Left lobe of liver (tissue), 2 donors: ENCODE measurements around the gene OSTN. TPM values are rescaled to one million over a fixed set of nuclear protein-coding genes. Genes with fewer than 3 reads are reported as not detected.
"Not testable (repeated sequence)": the region's sequence is repeated elsewhere in the genome, so short reads cannot be mapped to it uniquely, and the experiment has no call there.

Source experiments
- ATAC-seq: fragments of 200-7000 bp; cut with Tn5 transposase; one replicate; pipeline ENCODE4 v1.9.1; 2020; ENCODE audit warnings: mild to moderate bottlenecking, moderate library complexity
- DNase-seq: peaks from one replicate; pipeline ENCODE4 v3.0.0-alpha.2; 2020; ENCODE audit warnings: low spot score
- total RNA-seq: library from RNA; stranded (reverse); gene quantifications from one replicate; pipeline ENCODE4 v1.2.1, GENCODE V29; 2021
- donor health status: DM: no; HTN: no; CAD: no; lungs with moderate emphysema.
- donor health status: DM: no; HTN: yes; CAD: no.

OSTN gene, protein sequence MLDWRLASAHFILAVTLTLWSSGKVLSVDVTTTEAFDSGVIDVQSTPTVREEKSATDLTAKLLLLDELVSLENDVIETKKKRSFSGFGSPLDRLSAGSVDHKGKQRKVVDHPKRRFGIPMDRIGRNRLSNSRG
- total RNA-seq: not detected

GRCh38 chr3:191198932-191199331 lies at the start of gene OSTN:
Gene OSTN, plus strand, starts transcription at chr3:191199241. Its CDS starts 13,292 bp downstream, at chr3:191212533.
- no peak for ATAC-seq
- DNase-seq: no peak

- ATAC-seq: no peak
Observed at GRCh38 chr3:191151653-191152052, 47.4 kb upstream of the OSTN start.

GRCh38 chr3:191154827-191155226 lies 44.2 kb upstream of the OSTN start:
- DNase-seq (no peak), ATAC-seq (no peak)

More at GRCh38 chr3:191151653-191152052, 47.4 kb upstream of the OSTN start:
- no peak for DNase-seq

DNA sequence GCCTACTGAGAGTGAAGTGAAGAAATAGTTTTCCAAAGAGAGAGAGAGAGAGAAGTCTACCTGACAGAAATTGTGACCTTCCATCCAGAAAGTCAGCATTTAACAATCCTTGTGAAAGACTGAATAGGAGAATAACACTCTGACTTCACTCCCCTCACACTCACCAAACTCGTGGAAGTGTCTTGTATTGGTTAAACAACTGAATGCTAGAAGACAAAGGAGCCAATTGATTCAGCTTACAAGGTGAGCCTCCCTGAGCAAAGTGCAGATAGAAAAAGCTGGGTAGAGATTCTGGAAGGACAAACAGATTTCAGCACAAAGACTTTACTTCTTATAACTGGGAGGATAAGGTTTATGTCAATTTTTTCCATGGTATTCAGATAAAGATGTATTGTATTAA lies 40.8 kb upstream of the OSTN start:
- no peak for DNase-seq
- ATAC-seq: no peak

DNA sequence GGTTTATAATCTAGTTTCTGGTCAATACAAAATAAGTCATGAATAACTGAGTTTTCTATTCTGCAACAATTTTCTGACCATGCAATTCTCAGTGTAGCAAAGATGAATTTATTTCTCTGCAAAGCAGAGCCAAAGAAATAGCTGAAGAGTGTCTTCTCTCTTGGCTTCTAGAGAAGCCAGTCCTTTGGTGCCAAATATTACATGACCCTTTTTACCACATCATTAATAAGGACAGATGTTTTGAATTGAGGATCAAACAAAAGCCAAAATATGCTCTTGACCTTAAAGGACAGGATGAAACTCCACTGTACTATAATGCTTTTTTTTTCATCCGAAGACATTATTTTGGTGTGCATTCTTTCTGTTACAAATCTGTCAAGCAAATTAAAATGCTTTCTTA lies 40.2 kb upstream of the OSTN start:
- DNase-seq (no peak), ATAC-seq (no peak)

- no peak for ATAC-seq
- DNase-seq: no peak
Observed at GRCh38 chr3:191165802-191166201, 33.2 kb upstream of the OSTN start.

DNA sequence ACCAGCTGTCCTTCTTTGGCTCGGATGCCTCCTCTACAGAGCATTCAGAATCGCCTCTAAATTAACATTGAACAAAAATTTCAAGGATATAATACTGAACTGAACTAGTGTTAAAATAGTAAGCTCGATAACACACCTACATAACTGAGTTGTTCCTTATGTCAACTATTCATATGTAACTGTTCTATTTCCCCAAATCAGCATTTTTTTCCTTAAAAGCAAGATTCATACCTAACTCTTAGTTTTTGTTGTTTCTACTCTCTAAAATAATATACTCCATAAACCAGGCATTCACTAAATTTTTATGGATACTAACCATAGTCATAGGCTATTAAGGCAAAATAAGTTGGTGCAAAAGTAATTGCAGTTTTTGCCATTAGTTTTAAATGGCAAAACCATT lies 32.7 kb upstream of the OSTN start:
- DNase-seq (no peak), ATAC-seq (no peak)

DNA sequence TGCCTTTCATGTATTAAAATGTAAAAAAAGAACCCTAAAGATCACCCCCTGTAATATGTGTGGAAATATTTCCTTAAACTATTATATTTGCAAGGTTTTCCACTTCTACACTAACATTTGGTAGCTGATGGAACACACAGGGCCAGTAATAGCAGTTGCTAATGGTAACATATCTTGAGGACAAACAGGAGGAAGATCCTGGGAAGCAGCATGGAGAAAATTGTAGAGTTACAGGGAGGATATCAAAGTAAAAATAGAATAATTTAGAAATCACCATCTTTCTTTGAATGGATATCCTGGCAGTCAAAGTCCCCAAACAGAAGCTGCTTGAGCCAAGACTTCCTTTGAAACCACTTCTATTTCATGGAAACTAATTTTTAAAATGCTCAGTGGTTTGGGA lies 29.5 kb upstream of the OSTN start:
- ATAC-seq: no peak

DNA sequence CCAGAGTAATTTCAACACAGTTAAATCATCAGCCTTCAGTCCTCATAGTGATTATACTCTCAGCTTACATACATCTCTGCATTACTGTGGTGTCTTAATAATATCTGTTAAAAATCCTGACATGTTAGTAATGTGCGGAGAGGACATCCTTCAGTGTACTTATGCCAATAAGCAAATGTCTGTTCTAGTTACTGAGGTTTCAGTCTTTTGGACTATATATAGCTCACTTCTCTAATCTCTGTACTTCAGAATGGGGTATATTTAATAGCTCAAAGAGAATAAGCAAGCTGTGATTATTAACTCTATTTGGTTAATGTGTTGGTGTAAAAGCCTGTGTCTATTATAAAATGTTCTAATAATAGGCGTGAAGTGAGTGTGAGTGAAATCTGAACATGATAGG lies 28.9 kb upstream of the OSTN start:
- ATAC-seq (no peak), DNase-seq (no peak)

More for the DNA sequence above, 29.5 kb upstream of the OSTN start:
- DNase-seq: no peak

- DNase-seq: no peak
- ATAC-seq: no peak
Observed at GRCh38 chr3:191175102-191175501, 23.9 kb upstream of the OSTN start.

DNA sequence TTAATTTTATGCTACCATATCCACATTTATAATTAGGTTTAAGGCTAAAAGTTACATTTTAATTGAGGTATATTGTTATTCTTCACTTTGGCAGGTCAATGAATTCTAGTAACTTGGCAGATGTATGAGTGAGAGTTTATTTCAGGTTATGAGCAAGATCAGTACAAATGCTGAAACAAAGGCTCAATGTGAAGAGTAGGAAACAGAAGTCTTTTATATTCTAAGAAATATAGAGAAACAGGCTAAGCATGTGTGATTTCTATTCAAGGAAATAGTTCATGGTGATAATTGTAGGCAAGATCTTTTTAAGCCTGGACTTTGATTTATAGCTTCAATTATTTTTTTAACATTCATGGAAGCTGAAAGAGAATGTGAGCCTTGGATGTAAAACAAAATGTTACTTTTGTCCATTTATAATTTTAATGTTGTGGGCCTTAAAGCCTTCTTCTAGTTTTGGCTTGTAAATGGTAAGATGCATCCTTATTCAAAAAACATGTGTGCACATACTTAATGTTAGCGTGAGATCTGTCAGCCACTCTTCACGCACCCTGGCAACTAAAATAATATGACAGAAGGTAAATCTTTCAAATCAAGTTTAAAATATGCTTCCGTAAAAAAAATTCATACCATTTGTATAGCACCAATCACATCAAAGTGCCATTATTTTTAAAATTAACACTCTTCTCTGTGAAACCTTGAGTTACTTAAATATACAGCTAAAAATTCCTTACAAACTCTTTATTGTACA lies 22.8 kb upstream of the OSTN start:
- ATAC-seq: no peak
- DNase-seq: no peak

GRCh38 chr3:191185382-191185781 lies 13.7 kb upstream of the OSTN start:
- not testable (repeated sequence) for DNase-seq, ATAC-seq

GRCh38 chr3:191188246-191188645 lies 10.8 kb upstream of the OSTN start:
- not testable (repeated sequence) for DNase-seq, ATAC-seq

- DNase-seq, ATAC-seq: not testable (repeated sequence)
Observed at GRCh38 chr3:191192270-191192669, 6.8 kb upstream of the OSTN start.

GRCh38 chr3:191192941-191193340 lies 6.1 kb upstream of the OSTN start:
- DNase-seq (no peak), ATAC-seq (no peak)

DNA sequence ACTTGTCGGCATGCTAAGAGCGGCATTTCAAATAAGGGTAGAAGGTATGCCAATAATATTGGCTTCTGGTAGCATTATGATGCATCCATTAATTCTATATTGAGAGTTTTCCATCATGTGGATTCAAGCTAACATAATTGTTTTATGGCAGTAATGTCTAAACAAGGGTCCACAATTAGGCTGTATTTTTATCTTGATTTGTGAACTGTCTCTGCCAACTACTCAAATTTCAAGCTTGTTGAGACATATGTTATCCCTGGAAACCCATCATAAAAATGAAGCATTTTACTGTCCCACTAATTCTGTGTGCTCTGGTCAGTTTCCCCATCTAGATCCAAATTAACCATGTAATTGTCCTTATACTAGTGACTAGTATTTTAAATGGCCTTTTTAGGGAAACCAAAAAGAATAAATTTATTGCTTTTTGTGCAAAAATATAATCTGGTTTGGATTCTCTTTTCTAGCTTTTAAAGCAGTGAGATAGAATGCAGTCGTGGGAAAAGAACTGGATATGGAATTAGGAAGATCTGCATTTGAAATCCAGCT lies 1.2 kb upstream of the OSTN start:
- no peak for ATAC-seq
- no peak for DNase-seq

DNA sequence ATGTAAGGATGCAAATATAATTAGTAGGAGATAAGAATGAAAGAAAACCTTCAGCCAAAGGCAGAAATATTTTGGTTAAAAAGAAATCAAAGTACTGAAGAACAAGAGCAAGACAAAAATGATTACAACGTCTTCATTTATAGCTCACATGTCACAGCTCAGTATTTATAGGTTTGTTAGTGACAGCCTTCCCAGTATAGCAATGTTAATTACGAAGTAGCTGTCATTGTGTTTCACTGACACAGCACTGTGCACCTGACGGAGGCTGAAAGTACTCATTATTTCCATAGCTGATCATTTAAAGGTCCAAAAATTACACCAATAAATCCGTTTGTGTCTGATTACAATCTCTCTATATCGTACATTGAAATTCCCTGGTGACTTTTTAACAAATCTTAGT lies 561 bp upstream of the OSTN start:
- ATAC-seq (no peak), DNase-seq (no peak)

DNA sequence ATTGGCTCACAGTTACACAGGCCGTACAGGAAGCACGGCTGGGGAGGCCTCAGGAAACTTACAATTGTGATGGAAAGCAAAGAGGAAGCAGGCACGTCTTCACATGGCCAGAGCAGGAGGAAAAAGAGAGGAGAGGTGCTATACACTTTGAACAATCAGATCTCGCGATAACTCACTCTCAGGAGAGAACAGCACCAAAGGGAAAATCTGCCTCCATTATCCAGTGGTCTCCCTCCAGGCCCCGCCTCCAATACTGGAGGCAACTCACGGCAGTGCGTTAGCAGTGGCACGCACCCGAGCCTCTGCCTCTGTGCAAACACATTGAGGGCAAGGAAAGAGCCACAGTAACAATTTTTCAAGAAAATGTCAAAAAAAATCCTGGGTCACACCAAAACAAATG lies 11.0 kb downstream of the OSTN start:
- DNase-seq: no peak
- ATAC-seq: no peak

- no peak for DNase-seq
Observed at GRCh38 chr3:191216510-191216909, 17.5 kb downstream of the OSTN start.

DNA sequence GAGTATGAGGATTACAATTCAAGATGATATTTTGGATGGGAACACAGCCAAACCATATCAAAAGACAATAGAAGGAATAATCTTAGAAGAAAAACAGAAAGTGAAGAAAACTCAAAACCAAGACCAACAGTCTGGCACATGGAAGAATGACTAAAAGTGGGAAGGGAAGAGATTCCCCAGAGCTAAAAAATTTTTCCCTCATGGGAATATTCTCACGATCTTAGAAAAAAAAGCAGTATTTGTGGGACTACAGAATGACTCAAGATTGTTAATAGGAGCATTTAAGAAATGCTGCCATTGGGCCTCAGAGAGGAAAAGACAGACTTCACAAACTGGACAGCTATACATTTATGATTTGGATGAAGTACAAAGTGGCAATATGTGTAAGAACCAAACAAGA lies 18.3 kb downstream of the OSTN start:
- DNase-seq: no peak
- no peak for ATAC-seq

More at GRCh38 chr3:191216510-191216909, 17.5 kb downstream of the OSTN start:
- ATAC-seq: peak; percentile 63

GRCh38 chr3:191220908-191221307 lies 21.9 kb downstream of the OSTN start:
- DNase-seq (no peak), ATAC-seq (no peak)

GRCh38 chr3:191221638-191222037 lies 22.6 kb downstream of the OSTN start:
- DNase-seq (no peak), ATAC-seq (no peak)
